ENCODE results near the gene DROSHA.

Gene DROSHA

DNA sequence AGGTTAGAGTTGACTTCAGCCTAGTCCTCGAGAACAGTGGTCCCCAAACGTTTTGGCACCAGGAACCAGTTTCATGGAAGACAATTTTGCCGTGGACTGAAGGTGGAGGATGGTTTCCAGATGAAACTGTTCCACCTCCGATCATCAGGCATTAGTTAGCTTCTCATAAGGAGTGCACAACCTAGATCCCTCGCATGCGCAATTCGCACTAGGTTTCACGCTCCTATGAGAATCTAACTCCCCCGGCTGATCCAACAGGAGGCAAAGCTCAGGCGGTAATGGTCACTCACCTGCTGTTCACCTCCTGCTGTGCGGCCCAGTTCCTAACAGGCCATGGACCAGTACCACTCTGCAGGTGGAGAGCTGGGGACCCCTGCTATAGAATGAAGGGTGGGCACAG lies 174.9 kb downstream of the DROSHA start:
- Histone ChIP-seq H3K27ac (ENCODE audit: insufficient read depth, low read depth, low read length, poor library complexity, severe bottlenecking) (no peak overlapping the region), H3K27me3 (ENCODE audit: control insufficient read depth, insufficient read depth, low read length, poor library complexity, severe bottlenecking) (no peaks in the 10 kb centered on the region), H3K4me3 (ENCODE audit: insufficient read depth, low read depth, low read length) (no peak overlapping the region), H3K36me3 (ENCODE audit: control insufficient read depth, insufficient read depth, low read length) (no peaks in the 10 kb centered on the region), H3K9me3 (ENCODE audit: control insufficient read depth, low read length) (no peaks in the 10 kb centered on the region), H3K4me1 (ENCODE audit: control insufficient read depth, insufficient read depth, low read length) (no peaks in the 10 kb centered on the region)
- 93 to 94% methylated on average over 11 of the region's 11 CpGs for WGBS, 2 experiments

DNA sequence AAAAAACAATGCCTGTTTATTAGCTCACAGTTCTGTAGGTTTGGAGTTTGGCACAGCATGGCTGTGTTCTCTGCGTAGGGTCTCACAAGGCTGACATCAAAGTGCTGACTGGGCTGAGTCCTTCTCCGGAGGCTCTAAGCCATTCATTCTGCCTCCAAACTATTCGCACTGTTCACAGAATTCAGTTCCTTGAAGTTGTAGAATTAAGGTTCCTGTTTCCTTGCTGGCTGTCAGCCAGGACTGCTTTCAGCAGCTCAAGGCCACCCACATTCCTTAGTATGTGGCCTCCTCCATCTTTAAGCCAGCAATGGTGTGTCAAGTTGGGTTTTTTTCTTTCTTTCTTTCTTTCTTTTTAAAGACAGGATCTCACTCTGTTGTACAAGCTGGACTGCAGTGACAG lies 176.6 kb downstream of the DROSHA start:
- Histone ChIP-seq H3K4me1 (ENCODE audit: control insufficient read depth, insufficient read depth, low read length) (no peaks in the 10 kb centered on the region), H3K36me3 (ENCODE audit: control insufficient read depth, insufficient read depth, low read length) (no peaks in the 10 kb centered on the region), H3K27ac (ENCODE audit: insufficient read depth, low read depth, low read length, poor library complexity, severe bottlenecking) (no peak overlapping the region), H3K4me3 (ENCODE audit: insufficient read depth, low read depth, low read length) (no peak overlapping the region), H3K9me3 (ENCODE audit: control insufficient read depth, low read length) (no peaks in the 10 kb centered on the region), H3K27me3 (ENCODE audit: control insufficient read depth, insufficient read depth, low read length, poor library complexity, severe bottlenecking) (no peaks in the 10 kb centered on the region)
- 89 to 94% methylated on average over 3 of the region's 3 CpGs for WGBS, 2 experiments

Measured in ectodermal cell (in vitro differentiated cells).